ENCODE results near the gene SIVA1.

- TF ChIP-seq CTCF (IDR thresholded peaks at IDR 0.05; ENCODE audit: borderline replicate concordance, extremely low read depth, low read length, poor library complexity, severe bottlenecking): no peak
- TF ChIP-seq EZH2 (IDR thresholded peaks at IDR 0.05; ENCODE audit: borderline replicate concordance, low read depth, low read length, severe bottlenecking): no peak
Observed at GRCh38 chr14:104750056-104750752, 2.7 kb upstream of the SIVA1 start.

Measured in DND-41 (cell line).